Measurements from ENCODE around the gene NCBP2L.

NCBP2L gene

DNA sequence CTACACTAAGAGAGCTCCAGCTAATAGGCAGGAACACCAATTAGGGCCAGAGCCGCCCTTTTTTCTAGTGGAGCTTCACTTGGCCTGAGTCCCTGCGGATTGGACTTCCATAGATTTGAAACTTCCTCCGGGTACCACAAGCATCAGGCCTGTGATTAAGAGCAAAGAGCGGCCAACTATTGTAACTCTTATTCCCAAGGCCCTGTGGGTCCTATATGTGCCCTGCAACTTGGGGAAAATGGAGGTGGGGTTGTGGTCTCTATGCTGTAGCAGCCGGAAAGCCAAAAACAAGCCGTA lies at the start of gene NCBP2L:
Gene NCBP2L, plus strand, starts transcription at position 198 of the 297 bp plus-strand sequence. CDS start 16,488 bp downstream, outside the sequence.
- DNase-seq (ENCODE audit: low read depth in 3 of 3): no peak

DNA sequence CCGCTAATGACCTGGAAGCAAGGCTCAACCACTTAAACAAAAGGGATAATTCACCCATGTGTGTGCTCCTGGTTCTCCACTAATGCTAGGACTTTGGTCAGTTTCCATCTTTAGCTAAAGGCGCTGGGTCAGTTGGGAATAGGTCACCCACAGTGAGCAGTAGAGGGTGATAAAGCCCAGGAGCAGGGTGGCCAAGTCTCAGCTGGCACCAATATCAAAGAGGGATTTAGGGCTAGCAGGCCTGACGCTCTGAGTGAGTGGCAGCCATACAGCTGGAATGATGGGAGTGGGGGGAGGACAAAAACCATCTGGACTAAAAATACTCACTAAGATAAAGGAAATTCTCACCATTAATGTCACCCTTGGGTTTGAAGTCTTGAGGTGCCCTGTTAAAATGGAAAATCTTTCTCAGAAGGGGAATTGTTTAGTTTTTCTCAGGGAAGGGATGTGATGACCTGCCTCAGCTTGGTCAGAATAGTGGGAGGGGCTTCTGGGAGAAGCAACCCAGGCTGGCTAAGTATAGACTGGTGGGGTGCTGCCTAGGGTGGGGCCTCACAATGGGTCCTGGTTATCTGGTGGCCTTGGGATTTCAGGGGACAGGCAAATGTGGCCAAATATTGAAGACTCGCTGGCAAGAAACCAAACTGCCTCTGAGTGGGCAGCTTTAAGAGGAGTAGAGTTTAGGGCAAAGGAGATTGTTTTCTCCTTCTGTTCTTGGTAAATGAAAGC lies 49.0 kb upstream of the NCBP2L start:
- no peak for DNase-seq (ENCODE audit: low read depth in 3 of 3)

DNA sequence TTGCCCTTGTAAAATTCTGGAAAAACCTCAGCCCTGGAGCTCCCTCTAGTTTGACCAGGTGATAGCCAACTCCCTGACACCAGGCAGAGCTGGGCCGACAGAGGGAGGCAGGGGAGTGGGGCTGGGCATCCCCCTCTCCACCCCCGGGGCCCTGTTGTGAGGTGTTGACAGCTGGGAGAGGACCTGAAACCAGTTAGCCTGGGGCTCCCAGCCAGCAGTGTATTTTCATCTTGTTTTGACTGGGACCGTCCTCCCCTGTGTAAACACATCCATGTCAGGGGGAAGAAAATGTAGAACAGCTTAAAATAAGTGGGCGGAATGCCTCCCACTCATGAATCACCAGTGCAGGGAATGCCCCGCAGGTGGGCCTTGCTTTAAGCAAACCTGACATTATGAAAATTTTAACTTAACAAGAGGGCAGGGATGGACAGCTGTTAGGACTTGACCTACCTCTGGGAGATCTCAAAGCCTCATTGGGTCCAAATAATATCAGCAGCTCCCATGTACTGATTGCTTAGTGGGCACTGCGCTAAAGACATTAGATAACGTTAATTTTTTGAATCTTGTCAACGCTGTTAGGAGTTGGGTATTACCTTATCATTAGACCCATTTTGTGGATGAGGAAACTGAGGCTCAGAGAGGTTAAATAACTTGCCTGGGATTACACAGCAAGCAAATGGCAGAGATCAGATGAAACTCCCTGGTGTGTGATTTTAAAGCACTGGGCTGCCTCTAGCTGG lies 47.8 kb upstream of the NCBP2L start:
- DNase-seq (ENCODE audit: low read depth in 3 of 3): no peak

DNA sequence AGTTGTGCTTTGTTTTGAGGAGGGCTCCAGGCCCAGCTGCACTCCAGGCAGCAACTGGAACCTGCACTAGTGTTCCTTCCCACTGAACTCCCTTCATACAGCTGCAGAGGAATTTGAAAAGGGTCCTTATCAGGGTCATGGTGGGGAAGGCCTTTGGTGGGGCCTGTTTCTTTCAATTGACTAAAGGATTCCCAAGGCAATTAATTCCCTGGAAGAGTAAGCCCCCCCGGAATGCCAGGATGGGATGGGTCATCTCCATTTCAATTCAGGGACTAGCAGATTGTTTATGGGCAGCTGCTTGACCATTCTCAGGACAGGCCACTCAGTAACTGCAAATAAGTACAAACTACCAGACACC lies 47.3 kb upstream of the NCBP2L start:
- no peak for DNase-seq (ENCODE audit: low read depth in 3 of 3)

DNA sequence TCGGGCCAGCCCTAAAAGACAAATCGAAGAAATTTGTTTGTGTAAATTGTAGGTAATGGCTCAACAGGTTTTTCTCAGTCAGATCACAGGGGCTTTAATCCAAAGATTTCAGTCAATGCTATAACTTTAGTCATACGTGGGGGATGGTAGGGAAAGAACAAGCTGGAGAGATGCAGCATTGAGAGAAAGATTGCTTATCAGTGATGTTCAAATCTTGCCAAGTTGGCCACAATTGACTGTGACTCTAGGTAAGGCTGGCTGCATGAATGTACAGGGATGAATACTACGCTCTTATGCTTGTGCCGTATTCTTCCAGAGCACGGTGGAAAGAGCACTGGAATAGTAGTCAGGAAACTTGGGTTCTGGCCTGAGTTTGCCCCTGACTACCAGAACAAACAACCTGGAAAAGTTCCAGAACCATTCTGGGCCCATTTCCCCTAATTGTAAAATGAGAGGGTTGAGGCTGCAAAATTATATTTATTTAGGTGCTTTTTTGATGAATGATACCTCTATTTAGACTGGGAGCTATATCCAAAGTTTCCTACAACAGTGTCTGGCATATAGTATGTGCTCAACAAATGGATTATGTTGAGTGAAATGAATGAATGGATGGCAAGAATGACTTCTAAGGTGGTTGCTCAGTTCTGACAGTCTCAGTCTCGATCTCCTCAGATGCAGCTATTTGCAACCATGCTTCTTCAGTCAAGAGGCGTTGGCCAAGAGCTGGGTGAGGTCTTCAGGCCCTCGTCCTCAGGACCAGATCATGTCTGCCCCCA lies 46.4 kb upstream of the NCBP2L start:
- no peak for DNase-seq (ENCODE audit: low read depth in 3 of 3)

DNA sequence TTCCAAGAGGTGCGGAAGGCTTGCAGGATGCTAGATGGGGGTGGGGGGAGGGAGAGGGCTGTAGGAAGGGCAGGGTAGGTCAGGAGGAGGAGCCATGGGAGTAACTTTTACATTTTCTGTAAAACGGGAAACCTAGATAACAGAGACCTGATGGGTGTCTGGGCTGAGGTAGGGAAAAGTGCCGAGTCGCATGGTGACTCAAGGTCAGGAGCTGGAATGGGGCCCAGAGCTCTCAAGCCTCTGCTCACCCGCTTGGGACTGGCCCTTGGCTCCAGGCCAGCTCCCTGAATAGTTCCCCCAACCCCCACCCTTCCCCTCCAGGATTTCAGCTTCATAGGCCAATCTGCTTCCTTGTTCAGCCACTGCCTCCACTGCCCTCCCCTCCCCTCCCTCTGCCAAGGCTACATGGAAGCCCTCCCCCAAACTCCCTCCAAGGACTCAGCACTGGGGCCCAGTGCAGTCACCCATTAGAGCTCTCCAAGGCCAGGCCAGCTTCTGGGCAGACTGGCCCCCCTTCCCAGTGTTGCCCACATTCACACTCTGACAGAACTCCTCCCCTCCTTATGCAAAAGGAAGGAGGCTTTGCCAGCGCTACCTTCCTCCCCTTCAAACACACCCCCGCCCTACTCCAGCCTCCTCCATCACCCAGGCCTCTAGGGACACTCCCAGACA lies 45.6 kb upstream of the NCBP2L start:
- no peak for DNase-seq (ENCODE audit: low read depth in 3 of 3)

DNA sequence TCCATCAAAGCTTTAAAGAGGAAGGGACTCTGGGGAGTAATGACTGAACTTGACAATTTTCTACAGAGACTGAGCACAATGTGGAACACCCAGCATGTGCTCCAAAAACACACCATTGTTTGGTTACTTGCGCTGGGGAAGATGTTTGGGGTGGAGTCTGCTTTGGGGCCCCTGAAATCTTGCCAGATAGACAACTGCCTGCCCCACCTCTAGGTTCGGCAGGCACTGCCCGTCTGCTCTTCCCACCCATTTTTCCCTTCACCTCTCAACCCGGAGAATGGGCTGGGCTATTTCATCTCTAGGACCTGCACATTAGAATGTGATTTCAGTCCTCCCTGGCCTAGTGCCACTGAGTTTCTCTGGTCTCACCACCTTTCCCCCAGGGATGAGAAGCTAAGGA lies 43.8 kb upstream of the NCBP2L start:
- DNase-seq (ENCODE audit: low read depth in 3 of 3): no peak

DNA sequence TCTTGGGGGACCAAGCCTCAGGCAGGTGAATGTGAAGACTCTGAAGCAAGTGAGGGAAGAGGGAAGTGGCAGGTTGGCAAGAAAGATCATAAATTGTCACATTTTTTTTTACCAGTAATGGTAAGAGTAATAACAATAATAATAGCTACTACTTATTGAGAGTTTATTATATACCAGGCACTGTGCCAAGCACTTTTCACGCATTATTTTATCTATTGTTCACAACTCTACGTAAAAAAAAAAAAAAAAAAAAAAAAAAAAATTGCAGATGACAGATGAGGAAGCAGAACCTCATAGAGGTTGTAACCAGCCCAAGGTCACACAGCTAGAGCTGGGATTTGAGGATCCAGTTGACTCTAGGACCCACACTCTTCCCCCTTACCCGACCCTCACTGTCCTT lies 42.9 kb upstream of the NCBP2L start:
- no peak for DNase-seq (ENCODE audit: low read depth in 3 of 3)

DNA sequence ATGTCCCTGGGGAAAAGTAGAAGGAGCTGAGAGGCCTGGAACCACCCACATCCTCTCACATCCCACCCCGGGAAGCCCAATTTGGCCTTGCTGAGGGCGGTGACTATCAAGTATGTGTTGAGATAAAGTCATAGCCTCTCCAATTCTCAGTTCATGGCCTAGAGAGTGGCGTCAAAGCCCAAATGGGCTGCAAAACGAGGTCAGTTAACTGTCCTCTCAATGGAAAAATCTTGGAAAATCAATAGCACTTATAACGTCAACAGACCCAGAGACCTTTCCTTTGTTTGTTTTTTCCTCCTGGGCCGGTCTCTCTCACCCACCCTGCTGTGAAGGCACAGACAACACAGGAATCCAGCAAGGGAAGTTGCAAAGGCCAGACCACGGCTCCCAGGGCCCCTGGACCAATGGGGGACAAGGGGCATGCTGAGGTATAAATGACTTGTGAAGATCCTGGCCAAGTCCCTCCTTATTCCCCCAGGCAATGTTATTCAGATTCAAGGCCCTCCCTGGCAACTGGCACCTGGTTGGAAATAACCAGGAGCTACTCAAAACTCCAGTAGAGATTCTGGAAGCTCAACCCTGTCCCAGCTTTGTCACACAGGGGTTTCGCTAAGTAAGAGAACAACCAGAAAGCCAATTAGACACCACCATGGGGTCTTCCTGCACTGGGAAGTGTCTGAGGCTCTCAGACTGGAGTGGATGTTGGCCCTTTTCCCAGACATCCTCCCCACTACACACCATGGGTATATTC lies 40.6 kb upstream of the NCBP2L start:
- no peak for DNase-seq (ENCODE audit: low read depth in 3 of 3)

DNA sequence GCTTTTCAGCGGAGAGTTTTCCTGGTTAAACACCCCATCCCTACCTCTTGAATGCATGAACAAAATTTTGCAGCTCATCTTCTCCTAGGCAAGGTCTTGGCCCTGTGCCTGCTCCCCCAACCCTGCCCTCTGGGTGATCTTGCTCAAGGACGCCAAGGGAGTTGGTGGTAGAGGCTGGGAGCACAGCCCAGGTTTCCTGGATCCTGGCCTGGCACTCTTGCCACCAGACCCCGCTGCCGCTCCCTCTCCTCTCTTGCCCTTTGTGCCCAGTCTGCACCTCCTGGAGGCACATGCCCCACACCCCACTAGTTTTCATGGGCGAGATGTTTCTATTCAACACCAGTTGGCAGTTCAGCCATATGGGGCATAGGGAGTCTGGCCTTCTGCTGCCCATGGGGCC lies 39.3 kb upstream of the NCBP2L start:
- no peak for DNase-seq (ENCODE audit: low read depth in 3 of 3)

DNA sequence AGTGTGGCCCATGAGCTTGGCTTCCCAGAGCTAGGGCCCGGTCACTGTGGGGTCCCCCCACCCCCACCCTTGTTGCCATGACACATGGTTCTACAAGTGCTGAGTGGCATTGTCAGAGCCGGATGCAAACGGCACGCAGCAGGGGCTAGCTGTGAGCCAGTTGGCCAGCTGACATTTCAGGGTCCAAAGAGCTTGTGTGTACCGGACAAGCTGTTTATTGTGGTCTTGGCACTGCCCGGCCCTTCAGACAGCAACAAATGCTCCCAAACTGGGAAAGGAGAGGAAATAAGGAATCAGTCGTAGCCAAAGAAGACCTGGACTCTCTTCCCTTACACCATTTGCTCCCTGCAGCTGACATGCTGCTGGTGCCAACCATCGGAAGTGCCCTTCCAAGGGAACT lies 38.8 kb upstream of the NCBP2L start:
- no peak for DNase-seq (ENCODE audit: low read depth in 3 of 3)

DNA sequence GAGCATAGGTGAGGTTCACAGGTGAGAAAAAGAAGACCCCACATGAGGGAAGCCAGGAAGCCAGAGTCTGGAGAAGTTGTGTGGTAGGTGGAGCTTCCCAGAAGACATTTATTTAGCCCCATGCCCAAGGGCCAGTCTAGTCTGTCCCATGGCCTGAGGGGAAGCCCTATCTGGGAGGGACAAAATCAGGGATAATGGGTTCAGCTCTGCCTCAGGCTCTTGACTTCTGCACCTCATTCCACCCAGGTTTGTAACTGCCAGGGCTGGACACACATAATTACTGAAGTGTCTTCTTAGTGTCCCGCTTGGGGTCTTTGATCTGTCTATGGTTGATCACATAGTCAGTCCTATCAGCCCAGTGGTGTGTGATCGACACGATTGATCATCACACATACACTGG lies 38.0 kb upstream of the NCBP2L start:
- DNase-seq (ENCODE audit: low read depth in 3 of 3): no peak

DNA sequence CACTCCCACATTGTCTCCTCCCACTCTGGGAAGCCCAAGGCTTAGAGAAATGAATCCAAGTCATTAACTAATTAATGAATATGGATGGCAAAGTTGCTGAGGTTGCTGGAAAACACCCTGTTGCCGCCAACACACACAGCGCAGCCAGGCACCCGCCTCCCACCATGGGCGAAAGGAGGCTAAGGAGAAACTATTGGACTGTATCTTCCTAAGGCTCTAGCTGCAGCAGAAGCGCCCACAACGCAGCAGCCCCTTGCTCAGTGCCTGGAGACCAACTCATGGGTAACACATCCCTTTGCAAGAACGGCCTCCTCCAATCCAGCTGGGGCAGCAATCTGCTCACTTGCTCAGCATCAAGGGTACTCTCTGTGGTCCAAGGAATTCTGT lies 36.1 kb upstream of the NCBP2L start:
- no peak for DNase-seq (ENCODE audit: low read depth in 3 of 3)

DNA sequence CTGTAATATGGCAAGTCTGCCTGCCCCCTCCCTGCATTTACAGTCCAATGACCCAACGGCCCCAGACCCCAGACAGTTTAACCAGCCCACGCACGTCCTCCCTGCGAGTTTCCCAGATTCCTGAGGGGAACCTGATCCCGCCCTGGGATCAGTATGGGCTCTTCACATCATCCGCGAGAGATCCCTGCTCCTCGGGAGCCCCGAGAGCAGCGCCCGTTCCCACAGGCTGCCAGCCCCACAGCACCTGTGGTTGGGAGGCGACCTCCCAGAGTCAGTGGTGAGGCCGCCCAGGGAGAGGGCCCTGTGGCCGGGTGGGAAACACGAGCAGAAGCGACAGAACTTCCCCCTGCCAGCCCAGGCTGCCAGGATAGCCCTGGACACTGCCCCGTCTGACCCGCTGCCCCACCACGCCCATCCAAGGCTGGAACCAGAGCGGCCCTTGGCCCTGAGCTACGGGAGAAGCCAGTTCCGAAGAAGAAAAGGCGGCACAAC lies 34.8 kb upstream of the NCBP2L start:
- DNase-seq (ENCODE audit: low read depth in 3 of 3): no peak

DNA sequence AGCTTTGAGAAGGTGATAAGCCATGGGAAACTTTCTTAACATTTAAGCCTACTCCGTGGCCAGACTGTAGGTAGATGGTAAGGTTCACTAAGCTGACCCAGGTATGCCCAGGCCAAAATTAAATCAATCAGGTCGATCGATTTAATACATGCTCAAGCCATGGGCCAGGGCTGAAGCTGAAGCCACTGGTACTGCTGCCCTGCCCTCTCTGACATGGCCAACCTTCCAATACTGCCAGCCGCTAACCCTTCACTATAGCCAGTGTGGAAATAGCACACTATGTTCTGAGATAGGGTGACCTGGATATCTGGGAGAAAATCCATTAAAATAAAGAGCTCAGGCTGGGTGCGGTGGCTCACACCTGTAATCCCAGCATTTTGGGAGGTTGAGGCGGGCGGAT lies 33.5 kb upstream of the NCBP2L start:
- DNase-seq (ENCODE audit: low read depth in 3 of 3): no peak

DNA sequence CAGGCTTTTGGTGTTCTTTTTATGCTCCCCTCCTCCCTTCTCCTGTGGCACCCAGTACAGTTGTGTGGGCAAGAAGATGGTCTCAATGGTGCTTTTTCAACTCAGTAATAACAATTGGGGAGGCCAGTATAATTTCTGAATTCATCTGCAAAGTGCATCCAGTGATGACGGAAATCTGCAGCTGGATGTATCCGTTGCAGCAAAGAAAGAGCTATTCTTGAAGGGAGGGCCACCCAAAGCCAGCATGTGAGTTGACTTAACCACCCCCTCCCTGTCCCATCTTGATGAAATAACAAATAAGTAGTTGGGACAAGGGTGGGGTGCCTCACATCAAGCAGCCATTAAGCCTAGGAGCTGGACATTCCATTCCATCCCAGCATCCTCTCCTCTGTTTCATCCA lies 32.7 kb upstream of the NCBP2L start:
- no peak for DNase-seq (ENCODE audit: low read depth in 3 of 3)

DNA sequence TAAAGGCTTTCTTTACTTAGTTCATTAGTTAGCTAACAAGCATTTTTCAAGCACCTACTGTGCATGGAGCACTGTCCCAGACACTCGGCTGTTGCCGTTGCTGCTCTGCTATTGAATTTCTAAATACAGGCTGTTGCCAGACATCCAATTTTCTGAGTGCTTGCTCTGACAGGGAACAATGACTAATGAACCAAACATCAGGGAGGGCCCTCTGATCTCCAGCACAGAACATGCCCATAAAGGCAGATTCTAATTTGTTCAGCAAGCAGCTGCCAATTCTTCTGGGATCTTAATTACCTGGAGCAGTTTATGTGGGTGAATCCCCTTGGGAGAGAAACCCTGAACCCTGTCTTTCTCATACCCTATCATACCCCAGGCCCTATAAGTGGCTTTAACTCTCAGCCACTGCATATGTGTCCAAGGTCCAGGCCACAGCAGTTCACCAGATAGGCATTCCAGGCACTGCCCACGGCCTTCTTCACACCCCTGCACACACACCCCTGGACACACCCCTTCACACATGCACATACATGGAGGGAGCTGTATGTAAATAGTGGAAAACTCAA lies 29.9 kb upstream of the NCBP2L start:
- DNase-seq (ENCODE audit: low read depth in 3 of 3): no peak

DNA sequence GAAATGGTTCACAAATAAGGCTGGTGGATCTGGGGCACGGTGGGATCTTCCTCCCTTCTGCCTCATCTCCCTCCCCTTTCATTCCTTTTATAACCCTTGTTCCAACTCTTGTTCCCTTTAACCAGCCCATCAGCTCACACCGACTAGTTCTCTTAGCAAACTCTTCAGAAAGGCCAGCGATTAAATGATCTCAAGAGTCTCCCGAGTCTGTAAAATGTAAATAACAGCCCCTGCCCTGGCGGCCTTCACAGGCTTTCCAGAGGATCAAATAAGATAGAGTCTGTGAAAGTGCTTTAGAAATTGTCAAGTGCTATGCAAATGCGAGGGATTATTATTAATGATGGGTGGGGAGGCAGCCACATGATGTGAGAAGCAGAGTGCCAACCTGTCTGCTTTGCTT lies 29.0 kb upstream of the NCBP2L start:
- no peak for DNase-seq (ENCODE audit: low read depth in 3 of 3)

DNA sequence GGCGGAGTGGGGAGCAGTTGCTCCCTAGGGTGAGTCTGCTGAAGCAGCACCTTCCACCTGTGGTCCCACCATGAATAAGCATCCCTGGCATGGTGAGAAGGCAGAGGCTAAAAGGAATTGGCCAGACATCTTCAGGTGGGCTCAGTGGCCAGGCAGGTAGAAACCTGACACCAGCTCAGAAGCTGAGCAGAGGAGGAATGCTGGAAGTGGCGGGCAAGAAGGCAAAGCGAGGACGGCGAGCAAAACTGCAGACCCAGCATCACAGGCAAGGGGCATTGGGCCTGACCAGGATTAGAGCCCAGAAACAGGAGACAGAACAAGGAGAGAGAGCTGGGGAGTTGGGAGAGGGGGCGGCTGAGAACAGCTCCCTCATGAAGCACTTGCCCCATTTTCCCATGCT lies 27.3 kb upstream of the NCBP2L start:
- DNase-seq (ENCODE audit: low read depth in 3 of 3): no peak

DNA sequence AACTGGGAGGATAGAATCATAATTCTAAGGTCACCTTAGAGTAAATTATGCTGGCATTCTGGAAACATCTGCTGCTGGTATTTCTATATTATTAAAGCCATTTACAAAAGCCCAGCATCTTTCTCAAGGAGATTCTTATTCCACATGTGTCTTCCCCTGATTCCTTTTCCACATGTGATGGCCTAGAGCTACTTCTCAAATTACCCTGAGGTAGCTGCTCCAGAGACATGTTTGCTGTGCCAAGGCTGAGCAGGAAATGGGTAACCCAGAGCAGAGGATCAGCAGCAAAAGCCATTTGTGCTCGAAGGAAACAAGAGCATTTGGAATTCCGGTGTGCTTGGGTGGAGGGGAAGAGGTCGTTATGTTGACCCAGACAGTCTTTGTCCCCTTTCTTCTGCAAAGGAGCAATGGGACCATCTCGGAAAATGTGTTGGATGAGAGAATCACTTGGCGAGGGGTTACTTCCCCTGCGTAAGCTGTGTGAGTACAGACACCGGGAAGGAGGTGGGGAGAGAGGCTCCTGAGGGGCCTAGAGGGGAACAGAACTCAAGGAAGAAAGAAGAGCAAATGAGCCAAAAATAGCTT lies 26.6 kb upstream of the NCBP2L start:
- no peak for DNase-seq (ENCODE audit: low read depth in 3 of 3)

DNA sequence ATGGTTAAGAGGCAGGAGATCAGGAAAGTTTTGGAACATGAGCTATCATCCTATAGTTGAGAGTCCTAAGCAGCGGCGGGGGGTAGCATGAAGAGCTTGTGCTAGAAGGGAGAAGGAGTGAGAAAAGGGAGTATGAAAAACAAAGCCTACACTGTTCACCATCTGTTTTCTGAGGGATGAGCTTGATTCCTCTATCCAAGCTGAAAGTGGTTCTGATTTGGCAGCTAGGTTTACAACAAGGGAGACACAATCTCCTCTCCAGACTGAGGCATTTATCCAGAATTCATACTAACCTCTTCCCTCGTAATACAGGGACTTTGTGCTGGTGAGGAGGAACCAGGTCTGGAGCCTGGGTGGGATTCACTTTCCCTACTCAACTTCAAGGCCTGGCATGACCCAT lies 25.5 kb upstream of the NCBP2L start:
- DNase-seq (ENCODE audit: low read depth in 3 of 3): no peak
